Transverse colon (tissue), 4 donors: ENCODE measurements around the gene MAPKBP1.

Source experiments
- EP300 ChIP-seq: sonication (generic); formaldehyde crosslinking; IDR thresholded peaks from one replicate; pipeline ENCODE4 v1.6.1; 2017; ENCODE audit warnings: antibody characterized with exemption, low read depth
- POLR2A ChIP-seq: fragments of 450-650 bp; IDR thresholded peaks from one replicate; pipeline ENCODE4 v1.6.1; 2016; ENCODE audit warnings: antibody characterized with exemption, mild to moderate bottlenecking, moderate library complexity
- POLR2AphosphoS5 ChIP-seq, 3 donors: sonication (generic); formaldehyde crosslinking; IDR thresholded peaks; one replicate each; pipeline ENCODE4 v1.6.1; 2016; ENCODE audit warnings: antibody characterized with exemption in 3 of 3
- TF ChIP-seq, protein P1 (sequence below), 5 experiments: fragments of 200-600 bp in 3 of 5; fragments of 450-650 bp in 2 of 5; sonication (generic) in 3 of 5; IDR thresholded peaks; 1 replicate in 2 of 5; 2 replicates in 3 of 5; pipeline ENCODE4 v1.5.1; 2016 to 2017; ENCODE audit warnings: antibody characterized with exemption in 5 of 5, inconsistent platforms in 3 of 5, mild to moderate bottlenecking in 2 of 5, moderate library complexity in 1 of 5

DNA sequence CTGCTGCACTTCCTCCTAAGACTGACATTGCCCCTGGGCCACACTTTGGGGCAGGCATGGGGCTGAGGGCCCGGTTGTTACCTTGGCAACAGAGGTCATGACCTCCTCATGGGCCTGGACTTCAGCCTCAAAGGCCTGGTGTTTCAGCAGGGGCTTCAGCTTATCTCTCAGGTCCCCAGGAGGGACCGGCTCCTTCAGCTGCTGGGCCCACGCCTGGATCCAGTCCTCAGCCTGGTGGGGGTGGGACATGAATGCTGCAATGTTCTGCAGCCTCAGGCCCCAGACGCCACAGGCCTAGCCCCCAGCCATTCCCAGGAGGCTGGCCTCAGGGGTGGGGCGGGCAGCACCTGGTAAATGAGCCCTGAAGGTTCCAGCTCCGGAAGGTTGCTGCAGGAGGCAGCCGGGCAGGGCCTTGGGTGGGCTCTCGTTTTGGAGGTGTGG, 92.0 kb downstream of the MAPKBP1 start:
- TF ChIP-seq, protein P1, sequence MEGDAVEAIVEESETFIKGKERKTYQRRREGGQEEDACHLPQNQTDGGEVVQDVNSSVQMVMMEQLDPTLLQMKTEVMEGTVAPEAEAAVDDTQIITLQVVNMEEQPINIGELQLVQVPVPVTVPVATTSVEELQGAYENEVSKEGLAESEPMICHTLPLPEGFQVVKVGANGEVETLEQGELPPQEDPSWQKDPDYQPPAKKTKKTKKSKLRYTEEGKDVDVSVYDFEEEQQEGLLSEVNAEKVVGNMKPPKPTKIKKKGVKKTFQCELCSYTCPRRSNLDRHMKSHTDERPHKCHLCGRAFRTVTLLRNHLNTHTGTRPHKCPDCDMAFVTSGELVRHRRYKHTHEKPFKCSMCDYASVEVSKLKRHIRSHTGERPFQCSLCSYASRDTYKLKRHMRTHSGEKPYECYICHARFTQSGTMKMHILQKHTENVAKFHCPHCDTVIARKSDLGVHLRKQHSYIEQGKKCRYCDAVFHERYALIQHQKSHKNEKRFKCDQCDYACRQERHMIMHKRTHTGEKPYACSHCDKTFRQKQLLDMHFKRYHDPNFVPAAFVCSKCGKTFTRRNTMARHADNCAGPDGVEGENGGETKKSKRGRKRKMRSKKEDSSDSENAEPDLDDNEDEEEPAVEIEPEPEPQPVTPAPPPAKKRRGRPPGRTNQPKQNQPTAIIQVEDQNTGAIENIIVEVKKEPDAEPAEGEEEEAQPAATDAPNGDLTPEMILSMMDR (IDR thresholded peaks at IDR 0.05), result no peak
- TF ChIP-seq POLR2A (no peak), POLR2AphosphoS5 (IDR thresholded peaks at IDR 0.05) (no peak), EP300 (no peak)
